ENCODE results near the gene CDK17. TPM values are rescaled to one million over a fixed set of nuclear protein-coding genes. Genes with fewer than 3 reads are reported as not detected.

Gene CDK17
- total and polyA plus RNA-seq, 9 donors, result 13.8 to 59.2 (median 30.9) TPM

DNA sequence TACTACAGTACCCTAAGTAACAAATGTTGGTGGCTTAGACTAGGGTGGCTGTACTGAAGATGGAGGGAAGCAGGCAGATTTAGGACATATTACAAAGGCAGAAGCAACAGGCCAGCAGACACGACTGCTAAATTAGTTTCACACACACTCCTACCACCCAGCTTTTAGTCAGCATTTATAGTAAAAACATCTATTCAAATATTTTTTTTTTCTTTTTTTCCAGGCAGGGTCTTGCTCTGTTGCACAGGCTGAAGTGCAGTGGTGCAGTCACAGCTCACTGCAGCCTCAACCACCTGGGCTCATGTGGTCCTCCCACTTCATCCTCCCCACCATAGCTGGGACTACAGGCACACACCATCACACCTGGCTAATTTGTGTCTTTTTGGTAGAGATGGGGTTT lies 72.9 kb downstream of the CDK17 start:
- intact Hi-C loops (cut with DNase I), result no loop called here
- no peak for DNase-seq

DNA sequence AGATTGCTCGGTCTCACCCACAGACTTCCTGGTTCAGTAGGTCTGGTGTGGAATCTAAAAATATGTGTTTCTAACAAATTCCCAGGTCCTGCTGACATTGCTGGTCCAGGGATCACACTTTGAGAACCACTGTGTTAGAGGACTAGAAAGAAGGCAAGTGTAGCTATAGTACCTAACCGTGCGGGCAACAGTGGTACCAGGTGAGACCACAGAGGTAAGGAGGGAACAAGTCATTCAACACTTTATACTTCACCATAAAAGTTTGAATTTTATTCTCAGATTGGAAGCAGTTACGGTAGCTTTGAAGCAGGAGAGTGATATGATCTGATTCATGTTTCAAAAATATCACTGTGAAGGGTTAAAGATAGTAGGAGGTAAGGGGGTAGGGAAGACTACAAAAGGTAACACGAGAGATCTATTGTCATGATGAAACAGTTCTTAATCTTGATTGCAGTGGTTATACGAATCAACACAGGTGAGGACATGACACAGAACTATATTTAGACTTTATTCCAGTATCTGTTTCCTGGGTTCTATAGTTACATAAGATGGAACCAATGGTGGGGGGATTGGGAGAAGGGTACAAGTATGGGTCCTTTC lies 73.5 kb downstream of the CDK17 start:
- H3K27ac ChIP-seq, result no peak overlapping the region
- no peaks in the 10 kb centered on the region for H3K36me3 ChIP-seq
- intact Hi-C loops (cut with DNase I), result no loop called here
- DNase-seq, result no peak
- H3K27me3 ChIP-seq, result no peaks in the 10 kb centered on the region
- no peaks in the 10 kb centered on the region for H3K4me1 ChIP-seq (ENCODE audit: insufficient read depth)
- H3K9me3 ChIP-seq, result no peaks in the 10 kb centered on the region
- no peak overlapping the region for H3K4me3 ChIP-seq
- TF ChIP-seq, protein P1, sequence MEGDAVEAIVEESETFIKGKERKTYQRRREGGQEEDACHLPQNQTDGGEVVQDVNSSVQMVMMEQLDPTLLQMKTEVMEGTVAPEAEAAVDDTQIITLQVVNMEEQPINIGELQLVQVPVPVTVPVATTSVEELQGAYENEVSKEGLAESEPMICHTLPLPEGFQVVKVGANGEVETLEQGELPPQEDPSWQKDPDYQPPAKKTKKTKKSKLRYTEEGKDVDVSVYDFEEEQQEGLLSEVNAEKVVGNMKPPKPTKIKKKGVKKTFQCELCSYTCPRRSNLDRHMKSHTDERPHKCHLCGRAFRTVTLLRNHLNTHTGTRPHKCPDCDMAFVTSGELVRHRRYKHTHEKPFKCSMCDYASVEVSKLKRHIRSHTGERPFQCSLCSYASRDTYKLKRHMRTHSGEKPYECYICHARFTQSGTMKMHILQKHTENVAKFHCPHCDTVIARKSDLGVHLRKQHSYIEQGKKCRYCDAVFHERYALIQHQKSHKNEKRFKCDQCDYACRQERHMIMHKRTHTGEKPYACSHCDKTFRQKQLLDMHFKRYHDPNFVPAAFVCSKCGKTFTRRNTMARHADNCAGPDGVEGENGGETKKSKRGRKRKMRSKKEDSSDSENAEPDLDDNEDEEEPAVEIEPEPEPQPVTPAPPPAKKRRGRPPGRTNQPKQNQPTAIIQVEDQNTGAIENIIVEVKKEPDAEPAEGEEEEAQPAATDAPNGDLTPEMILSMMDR (IDR thresholded peaks at IDR 0.05), result no peak
- TF ChIP-seq POLR2A (IDR thresholded peaks at IDR 0.05), result no peak
- TF ChIP-seq EP300 (IDR thresholded peaks at IDR 0.05), result no peak
- WGBS, 3 donors, result 86 to 89% (median 89%) methylated on average over 6 of the region's 6 CpGs

More for the DNA sequence above, 72.9 kb downstream of the CDK17 start:
- H3K36me3 ChIP-seq, result no peaks in the 10 kb centered on the region
- WGBS, 3 donors, result 85 to 89% (median 89%) methylated on average over 1 of the region's 1 CpG
- no peak for TF ChIP-seq EP300 (IDR thresholded peaks at IDR 0.05)
- no peak for TF ChIP-seq POLR2A (IDR thresholded peaks at IDR 0.05)
- TF ChIP-seq, protein P1 (IDR thresholded peaks at IDR 0.05), result no peak
- no peak overlapping the region for H3K27ac ChIP-seq
- H3K9me3 ChIP-seq, result no peaks in the 10 kb centered on the region
- H3K4me1 ChIP-seq (ENCODE audit: insufficient read depth), result no peaks in the 10 kb centered on the region
- H3K4me3 ChIP-seq, result no peak overlapping the region
- H3K27me3 ChIP-seq, result no peaks in the 10 kb centered on the region

DNA sequence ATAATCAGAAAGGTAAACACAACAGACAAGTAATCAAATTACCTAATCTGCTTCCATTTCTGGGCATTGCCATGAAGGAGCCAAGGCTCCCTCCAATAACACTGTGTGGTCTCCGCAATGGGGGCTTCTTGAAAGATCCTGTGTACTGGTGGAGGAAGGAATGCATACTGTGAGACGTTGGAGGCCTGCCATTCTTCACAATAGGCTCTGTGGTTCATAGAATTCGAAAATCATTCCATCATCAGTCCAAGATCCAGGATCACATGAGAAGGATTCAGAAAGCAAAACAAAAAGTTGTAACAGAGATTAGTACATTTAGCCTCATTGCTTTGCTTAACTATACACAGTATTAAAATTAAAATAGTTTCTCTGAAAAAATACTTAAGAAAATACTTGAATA lies 76.3 kb downstream of the CDK17 start:
- no peak overlapping the region for H3K4me3 ChIP-seq
- H3K27ac ChIP-seq, result no peak overlapping the region
- intact Hi-C loops (cut with DNase I), result no loop called here
- H3K27me3 ChIP-seq, result no peaks in the 10 kb centered on the region
- no peak for DNase-seq
- H3K9me3 ChIP-seq, result no peaks in the 10 kb centered on the region
- WGBS, 3 donors, result 78 to 81% (median 80%) methylated on average over 3 of the region's 3 CpGs
- no peaks in the 10 kb centered on the region for H3K4me1 ChIP-seq (ENCODE audit: insufficient read depth)
- H3K36me3 ChIP-seq, result no peaks in the 10 kb centered on the region
- TF ChIP-seq EP300 (IDR thresholded peaks at IDR 0.05), result no peak
- TF ChIP-seq POLR2A (IDR thresholded peaks at IDR 0.05), result no peak
- TF ChIP-seq, protein P1 (IDR thresholded peaks at IDR 0.05), result no peak

DNA sequence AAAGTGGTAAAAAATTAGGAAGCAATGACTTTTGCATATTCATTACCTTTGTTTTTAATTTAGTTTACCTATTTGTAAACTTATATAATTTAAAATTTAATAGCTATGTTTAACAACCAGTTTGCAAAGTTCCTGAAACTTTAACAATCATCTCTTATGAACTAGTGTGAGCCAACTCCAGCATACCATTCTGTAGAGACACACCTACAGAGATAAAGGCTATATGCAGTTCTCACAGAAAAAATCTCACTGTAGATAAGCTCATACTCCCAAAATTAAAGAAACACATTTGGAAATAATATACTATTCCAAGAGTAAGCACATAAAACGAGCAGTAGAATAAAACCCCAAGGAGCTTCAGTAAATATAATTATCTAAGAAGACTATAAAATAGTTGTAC lies 77.5 kb downstream of the CDK17 start:
- no peaks in the 10 kb centered on the region for H3K4me1 ChIP-seq (ENCODE audit: insufficient read depth)
- 69 to 79% (median 77%) methylated on average over 1 of the region's 1 CpG for WGBS, 3 donors

More for the DNA sequence above, 77.5 kb downstream of the CDK17 start:
- DNase-seq, result no peak
- no peaks in the 10 kb centered on the region for H3K9me3 ChIP-seq
- intact Hi-C loops (cut with DNase I), result no loop called here
- no peak overlapping the region for H3K4me3 ChIP-seq
- no peak for TF ChIP-seq POLR2A (IDR thresholded peaks at IDR 0.05)
- TF ChIP-seq, protein P1 (IDR thresholded peaks at IDR 0.05), result no peak
- TF ChIP-seq EP300 (IDR thresholded peaks at IDR 0.05), result no peak
- H3K27me3 ChIP-seq, result no peaks in the 10 kb centered on the region
- H3K27ac ChIP-seq, result no peak overlapping the region
- H3K36me3 ChIP-seq, result no peaks in the 10 kb centered on the region
